Transverse colon (tissue), 4 donors: ENCODE data around the gene PALLD.

ENCODE experiments used
- CTCF ChIP-seq, 5 experiments: fragments of 200-600 bp in 3 of 5; fragments of 450-650 bp in 2 of 5; sonication (generic) in 3 of 5; IDR thresholded peaks; 1 replicate in 2 of 5; 2 replicates in 3 of 5; pipeline ENCODE4 v1.5.1; 2016 to 2017; ENCODE audit warnings: antibody characterized with exemption in 5 of 5, inconsistent platforms in 3 of 5, mild to moderate bottlenecking in 2 of 5, moderate library complexity in 1 of 5
- EP300 ChIP-seq: sonication (generic); formaldehyde crosslinking; IDR thresholded peaks from one replicate; pipeline ENCODE4 v1.6.1; 2017; ENCODE audit warnings: antibody characterized with exemption, low read depth
- POLR2AphosphoS5 ChIP-seq, 3 donors: sonication (generic); formaldehyde crosslinking; IDR thresholded peaks; one replicate each; pipeline ENCODE4 v1.6.1; 2016; ENCODE audit warnings: antibody characterized with exemption in 3 of 3

- no peak for TF ChIP-seq EP300
- TF ChIP-seq CTCF (IDR thresholded peaks at IDR 0.05), result no peak
- no peak for TF ChIP-seq POLR2AphosphoS5 (IDR thresholded peaks at IDR 0.05)
These were observed 125.1 kb downstream of the PALLD start for GRCh38 chr4:168621806-168622589.
